GM13977 (cell line): ENCODE measurements around the gene MYCBP2.

Experiments used
- DNase-seq: peaks from one replicate; pipeline ENCODE4 v3.0.0; 2012; ENCODE audit warnings: low spot score
- in situ Hi-C: fragments of 300-500 bp; cut with MboI; formaldehyde crosslinking; loops from one replicate; pipeline ENCODE4 v1.12.0; 2022; ENCODE audit warnings: low sequenced_read_pairs, low pct_unique_long_range_greater_than_20kb, mixed read lengths, inconsistent platforms; ENCODE audit not compliant: unreplicated experiment
- TF ChIP-seq, protein P1 (sequence below): IDR thresholded peaks from 2 replicates; pipeline ENCODE4 v1.5.1; 2012; ENCODE audit warnings: mild to moderate bottlenecking, control low read depth; ENCODE audit not compliant: insufficient read depth; ENCODE audit errors: extremely low read depth, missing control alignments

The MYCBP2 gene

GRCh38 chr13:77372275-77372674, 45.4 kb upstream of the MYCBP2 start:
- no peak for DNase-seq
- in situ Hi-C loops: no loop called here
- TF ChIP-seq, protein P1, sequence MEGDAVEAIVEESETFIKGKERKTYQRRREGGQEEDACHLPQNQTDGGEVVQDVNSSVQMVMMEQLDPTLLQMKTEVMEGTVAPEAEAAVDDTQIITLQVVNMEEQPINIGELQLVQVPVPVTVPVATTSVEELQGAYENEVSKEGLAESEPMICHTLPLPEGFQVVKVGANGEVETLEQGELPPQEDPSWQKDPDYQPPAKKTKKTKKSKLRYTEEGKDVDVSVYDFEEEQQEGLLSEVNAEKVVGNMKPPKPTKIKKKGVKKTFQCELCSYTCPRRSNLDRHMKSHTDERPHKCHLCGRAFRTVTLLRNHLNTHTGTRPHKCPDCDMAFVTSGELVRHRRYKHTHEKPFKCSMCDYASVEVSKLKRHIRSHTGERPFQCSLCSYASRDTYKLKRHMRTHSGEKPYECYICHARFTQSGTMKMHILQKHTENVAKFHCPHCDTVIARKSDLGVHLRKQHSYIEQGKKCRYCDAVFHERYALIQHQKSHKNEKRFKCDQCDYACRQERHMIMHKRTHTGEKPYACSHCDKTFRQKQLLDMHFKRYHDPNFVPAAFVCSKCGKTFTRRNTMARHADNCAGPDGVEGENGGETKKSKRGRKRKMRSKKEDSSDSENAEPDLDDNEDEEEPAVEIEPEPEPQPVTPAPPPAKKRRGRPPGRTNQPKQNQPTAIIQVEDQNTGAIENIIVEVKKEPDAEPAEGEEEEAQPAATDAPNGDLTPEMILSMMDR: no peak

- DNase-seq: no peak
- in situ Hi-C loops: no loop called here
- TF ChIP-seq, protein P1: no peak
Measured at GRCh38 chr13:77370888-77371287, 44.0 kb upstream of the MYCBP2 start.

- DNase-seq: no peak
- TF ChIP-seq, protein P1: no peak
- in situ Hi-C loops: no loop called here
Measured at GRCh38 chr13:77362166-77362565, 35.3 kb upstream of the MYCBP2 start.

DNA sequence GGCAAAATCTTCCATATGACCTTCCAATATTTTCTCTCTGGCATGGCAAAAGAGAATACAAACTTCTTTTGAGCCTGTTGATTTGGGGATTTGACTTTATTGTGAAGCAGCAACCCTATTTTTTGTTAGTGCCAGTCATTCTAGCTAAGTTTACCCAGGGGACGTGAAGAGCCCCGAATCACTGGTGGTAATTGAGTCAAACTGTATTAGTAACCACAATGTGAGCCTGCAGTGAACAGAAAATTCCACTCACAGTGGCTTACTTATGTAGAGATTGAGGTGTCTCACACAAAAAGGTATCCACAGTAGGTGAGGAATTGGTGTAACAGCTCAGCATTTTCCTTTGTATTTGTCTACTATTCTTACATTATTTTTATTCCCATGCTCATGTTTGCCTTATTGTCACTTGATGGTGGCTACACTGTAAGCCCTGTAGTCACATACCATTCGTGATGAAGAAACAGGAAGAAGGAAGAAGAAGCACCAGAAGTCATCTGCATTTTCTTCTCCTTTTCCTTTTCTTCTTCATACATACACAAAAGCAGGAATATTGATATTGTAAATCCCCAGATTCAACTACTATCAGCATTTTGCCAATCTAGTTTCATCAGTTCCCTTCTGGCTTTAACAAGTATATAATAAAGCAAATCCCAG, 33.3 kb upstream of the MYCBP2 start:
- TF ChIP-seq, protein P1: no peak
- no peak for DNase-seq
- in situ Hi-C loops: no loop called here

- DNase-seq: no peak
- TF ChIP-seq, protein P1: no peak
- in situ Hi-C loops: no loop called here
Measured at GRCh38 chr13:77359171-77359570, 32.3 kb upstream of the MYCBP2 start.

- DNase-seq: no peak
- TF ChIP-seq, protein P1: no peak
- in situ Hi-C loops: no loop called here
Measured at GRCh38 chr13:77358001-77358400, 31.1 kb upstream of the MYCBP2 start.
